HEK293 (cell line): ENCODE data around the gene DENND1A.

Experiments used
- CTCF ChIA-PET: fragments of 350-600 bp; formaldehyde crosslinking; extraction: SDS; loops from one replicate; lab custom pipeline; 2021; ENCODE audit warnings: antibody characterized with exemption; lab: Yijun Ruan, JAX
- POLR2A ChIA-PET: fragments of 300-600 bp; formaldehyde crosslinking; extraction: SDS; loops from one replicate; lab custom pipeline; 2020; ENCODE audit warnings: antibody characterized with exemption, inconsistent platforms; lab: Yijun Ruan, JAX
- H3K27ac ChIP-seq: fragments of 200-500 bp; sonication (Bioruptor generic); 2 replicates; pipeline ENCODE4 v1.5.1; 2014; ENCODE audit warnings: low read depth, low read length, control low read depth, inconsistent platforms; ENCODE audit errors: extremely low read depth
- H3K36me3 ChIP-seq, 2 experiments: fragments of 200-500 bp in 1 of 2; sonication (Bioruptor generic) in 1 of 2; 1 replicate in 1 of 2; 2 replicates in 1 of 2; pipeline ENCODE4 v1.5.1; 2014 to 2017; ENCODE audit warnings: inconsistent platforms in 2 of 2, low read length in 2 of 2; ENCODE audit not compliant: control insufficient read depth in 2 of 2, insufficient read depth in 1 of 2
- H3K4me1 ChIP-seq: fragments of 200-500 bp; sonication (Bioruptor generic); 2 replicates; pipeline ENCODE4 v1.5.1; 2014; ENCODE audit warnings: mild to moderate bottlenecking, low read length, inconsistent platforms; ENCODE audit not compliant: control insufficient read depth, insufficient read depth
- H3K4me3 ChIP-seq: 2 replicates; pipeline ENCODE4 v1.5.1; 2011; ENCODE audit warnings: low read depth, mild to moderate bottlenecking, control low read depth, low read length, moderate library complexity
- H3K9me3 ChIP-seq: fragments of 200-500 bp; sonication (Bioruptor generic); 2 replicates; pipeline ENCODE4 v1.5.1; 2014; ENCODE audit warnings: low read depth, low read length, inconsistent platforms; ENCODE audit not compliant: control insufficient read depth, insufficient read depth
- GFI1B ChIP-seq: fragments of 450-650 bp; formaldehyde crosslinking; IDR thresholded peaks from 2 replicates; pipeline ENCODE4 v1.5.1; 2016; ENCODE audit warnings: missing biosample characterization, missing genetic modification characterization
- HOXC10 ChIP-seq: sonication (generic); formaldehyde crosslinking; IDR thresholded peaks from 2 replicates; pipeline ENCODE4 v1.8.1; 2023; ENCODE audit warnings: mild to moderate bottlenecking, missing genetic modification reagents
- INSM2 ChIP-seq: fragments of 450-650 bp; formaldehyde crosslinking; IDR thresholded peaks from 2 replicates; pipeline ENCODE4 v1.5.1; 2016; ENCODE audit warnings: missing biosample characterization, missing genetic modification characterization
- MYNN ChIP-seq: fragments of 450-650 bp; formaldehyde crosslinking; IDR thresholded peaks from 2 replicates; pipeline ENCODE4 v1.5.1; 2016; ENCODE audit warnings: missing biosample characterization, missing genetic modification characterization, borderline replicate concordance
- YY1 ChIP-seq: fragments of 450-650 bp; formaldehyde crosslinking; IDR thresholded peaks from 2 replicates; pipeline ENCODE4 v1.5.1; 2018; ENCODE audit warnings: missing biosample characterization, missing genetic modification characterization
- ZBTB1 ChIP-seq: fragments of 450-650 bp; formaldehyde crosslinking; IDR thresholded peaks from 2 replicates; pipeline ENCODE4 v1.5.1; 2016; ENCODE audit warnings: missing biosample characterization, missing genetic modification characterization
- ZBTB26 ChIP-seq: fragments of 450-650 bp; formaldehyde crosslinking; optimal IDR thresholded peaks from 2 replicates; pipeline ENCODE3; 2016; ENCODE audit warnings: missing biosample characterization, mild to moderate bottlenecking, missing genetic modification characterization
- ZFHX2 ChIP-seq: fragments of 450-650 bp; formaldehyde crosslinking; conservative IDR thresholded peaks from 2 replicates; pipeline ENCODE4 v1.5.1; 2016; ENCODE audit warnings: missing biosample characterization, missing genetic modification characterization
- ZNF121 ChIP-seq: fragments of 450-650 bp; formaldehyde crosslinking; IDR thresholded peaks from 2 replicates; pipeline ENCODE4 v1.5.1; 2016; ENCODE audit warnings: missing biosample characterization, missing genetic modification characterization
- ZNF132 ChIP-seq: fragments of 450-650 bp; formaldehyde crosslinking; IDR thresholded peaks from 2 replicates; pipeline ENCODE4 v1.5.1; 2017; ENCODE audit warnings: missing biosample characterization, missing genetic modification characterization, borderline replicate concordance
- ZNF155 ChIP-seq: fragments of 450-650 bp; formaldehyde crosslinking; IDR thresholded peaks from 2 replicates; pipeline ENCODE4 v1.5.1; 2016; ENCODE audit warnings: missing biosample characterization, missing genetic modification characterization
- ZNF169 ChIP-seq: fragments of 450-650 bp; formaldehyde crosslinking; IDR thresholded peaks from 2 replicates; pipeline ENCODE4 v1.5.1; 2016; ENCODE audit warnings: missing biosample characterization, missing genetic modification characterization
- ZNF174 ChIP-seq: fragments of 450-650 bp; formaldehyde crosslinking; IDR thresholded peaks from 2 replicates; pipeline ENCODE4 v1.5.0; 2017; ENCODE audit warnings: missing biosample characterization, mild to moderate bottlenecking, missing genetic modification characterization
- ZNF202 ChIP-seq: fragments of 450-650 bp; formaldehyde crosslinking; IDR thresholded peaks from 2 replicates; pipeline ENCODE4 v1.5.1; 2016; ENCODE audit warnings: missing biosample characterization, missing genetic modification characterization, borderline replicate concordance
- ZNF26 ChIP-seq: fragments of 450-650 bp; formaldehyde crosslinking; IDR thresholded peaks from 2 replicates; pipeline ENCODE4 v1.5.1; 2016; ENCODE audit warnings: missing biosample characterization, missing genetic modification characterization
- ZNF274 ChIP-seq, 2 experiments: fragments of 200-500 bp in 1 of 2; fragments of 450-650 bp in 1 of 2; sonication (Bioruptor generic) in 1 of 2; formaldehyde crosslinking in 1 of 2; IDR thresholded peaks; 2 replicates each; pipeline versions ENCODE4 v1.5.1 to v1.6.1; 2014 to 2016; ENCODE audit warnings: borderline replicate concordance in 1 of 2, inconsistent platforms in 1 of 2, low read length in 1 of 2, missing biosample characterization in 1 of 2, missing genetic modification characterization in 1 of 2
- ZNF37A ChIP-seq: fragments of 450-650 bp; IDR thresholded peaks from 2 replicates; pipeline ENCODE4 v1.5.1; 2018; ENCODE audit warnings: missing biosample characterization, missing genetic modification characterization
- ZNF404 ChIP-seq: fragments of 450-650 bp; formaldehyde crosslinking; IDR thresholded peaks from 2 replicates; pipeline ENCODE4 v1.5.1; 2017; ENCODE audit warnings: missing biosample characterization, missing genetic modification characterization
- ZNF521 ChIP-seq: fragments of 450-650 bp; formaldehyde crosslinking; IDR thresholded peaks from 2 replicates; pipeline ENCODE4 v1.5.1; 2017; ENCODE audit warnings: missing biosample characterization, mild to moderate bottlenecking, missing genetic modification characterization
- ZNF561 ChIP-seq: fragments of 450-650 bp; IDR thresholded peaks from 2 replicates; pipeline ENCODE4 v1.5.1; 2018; ENCODE audit warnings: missing biosample characterization, missing genetic modification characterization, borderline replicate concordance
- ZNF664 ChIP-seq: fragments of 450-650 bp; formaldehyde crosslinking; IDR thresholded peaks from 2 replicates; pipeline ENCODE4 v1.5.1; 2016; ENCODE audit warnings: missing biosample characterization, missing genetic modification characterization
- ZNF677 ChIP-seq: fragments of 450-650 bp; IDR thresholded peaks from 2 replicates; pipeline ENCODE4 v1.5.0; 2018; ENCODE audit warnings: missing biosample characterization, mild to moderate bottlenecking, missing genetic modification characterization, moderate library complexity
- ZNF707 ChIP-seq: fragments of 450-650 bp; formaldehyde crosslinking; IDR thresholded peaks from 2 replicates; pipeline ENCODE4 v1.5.1; 2016; ENCODE audit warnings: missing biosample characterization, missing genetic modification characterization
- ZNF747 ChIP-seq: fragments of 450-650 bp; formaldehyde crosslinking; IDR thresholded peaks from 2 replicates; pipeline ENCODE4 v1.5.1; 2016; ENCODE audit warnings: missing biosample characterization, missing genetic modification characterization
- ZNF776 ChIP-seq: fragments of 450-650 bp; formaldehyde crosslinking; IDR thresholded peaks from 2 replicates; pipeline ENCODE4 v1.5.0; 2017; ENCODE audit warnings: missing biosample characterization, missing genetic modification characterization, borderline replicate concordance

Gene DENND1A

GRCh38 chr9:123757547-123757946 lies 172.4 kb downstream of the DENND1A start:
- CTCF ChIA-PET, result interaction anchor here (0.6 kb wide), 1 partner anchor 94 kb away, joined by 3 read pairs; no protein-coding TSS in a partner anchor
- no peak overlapping the region for H3K4me3 ChIP-seq
- H3K9me3 ChIP-seq, result no peaks in the 10 kb centered on the region
- 0 out of 2 replicates have a peak, but pooled peaks cover 4% of the 10 kb centered on the region for H3K4me1 ChIP-seq
- no peaks in the 10 kb centered on the region for H3K36me3 ChIP-seq
- POLR2A ChIA-PET, result no interaction called here
- no peak for TF ChIP-seq HOXC10
- no peak for TF ChIP-seq ZFHX2
- no peak for TF ChIP-seq ZNF521 (tag by site-specific recombination)
- no peak for TF ChIP-seq ZNF776 (tag by site-specific recombination)
- no peak for TF ChIP-seq ZBTB1 (tag by site-specific recombination)
- TF ChIP-seq ZNF274 (IDR thresholded peaks at IDR 0.05; ENCODE audit: low read length), result no peak
- no peak for TF ChIP-seq ZNF274 (tag by site-specific recombination; IDR thresholded peaks at IDR 0.05; ENCODE audit: borderline replicate concordance)
- no peak for TF ChIP-seq ZNF174 (tag by site-specific recombination)
- TF ChIP-seq MYNN (tag by site-specific recombination), result no peak
- no peak for TF ChIP-seq ZNF404 (tag by site-specific recombination)
- no peak for TF ChIP-seq INSM2 (tag by site-specific recombination)
- TF ChIP-seq ZNF121 (tag by site-specific recombination), result no peak
- TF ChIP-seq GFI1B, result no peak
- TF ChIP-seq ZNF561 (tag by site-specific recombination), result no peak
- TF ChIP-seq ZNF707, result no peak
- H3K27ac ChIP-seq, result no peak overlapping the region

GRCh38 chr9:123756484-123757106 lies 173.3 kb downstream of the DENND1A start:
- no peak for TF ChIP-seq ZNF155 (tag by site-specific recombination)
- TF ChIP-seq ZNF202 (tag by site-specific recombination), result no peak
- no peak for TF ChIP-seq ZNF747 (tag by site-specific recombination)
- TF ChIP-seq ZNF132, result no peak
- H3K36me3 ChIP-seq, result no peaks in the 10 kb centered on the region
- H3K4me3 ChIP-seq, result no peak overlapping the region
- CTCF ChIA-PET, result no interaction called here
- no peak overlapping the region for H3K27ac ChIP-seq
- no peaks in the 10 kb centered on the region for H3K9me3 ChIP-seq
- POLR2A ChIA-PET, result no interaction called here
- H3K4me1 ChIP-seq, result 0 out of 2 replicates have a peak, but pooled peaks cover 3% of the 10 kb centered on the region

GRCh38 chr9:123753669-123754258 lies 176.2 kb downstream of the DENND1A start:
- TF ChIP-seq ZNF664 (tag by site-specific recombination), result no peak
- no peak for TF ChIP-seq ZBTB26 (tag by site-specific recombination)
- no peak for TF ChIP-seq ZNF169 (tag by site-specific recombination)
- no peak for TF ChIP-seq YY1 (tag by site-specific recombination)
- no peak for TF ChIP-seq ZNF677 (tag by site-specific recombination)
- TF ChIP-seq ZFHX2, result no peak
- no peak for TF ChIP-seq ZNF26 (tag by site-specific recombination)
- no peak for TF ChIP-seq ZNF37A (tag by site-specific recombination)
- CTCF ChIA-PET, result no interaction called here

More at GRCh38 chr9:123753669-123754258, 176.2 kb downstream of the DENND1A start:
- H3K36me3 ChIP-seq, result no peaks in the 10 kb centered on the region
- H3K9me3 ChIP-seq, result no peaks in the 10 kb centered on the region
- H3K4me1 ChIP-seq, result no peaks in the 10 kb centered on the region
- H3K4me3 ChIP-seq, result no peak overlapping the region
- POLR2A ChIA-PET, result interaction anchor here (0.5 kb wide), 1 partner anchor 166 kb away, joined by 9 read pairs; no protein-coding TSS in a partner anchor
- H3K27ac ChIP-seq, result no peak overlapping the region
